BJ (cell line): ENCODE data around the gene GLIPR1L2. TPM values are rescaled to one million over a fixed set of nuclear protein-coding genes. Genes with fewer than 3 reads are reported as not detected.

Experiments
- CTCF ChIA-PET: fragments of 350-600 bp; formaldehyde crosslinking; extraction: SDS; loops from one replicate; lab custom pipeline; 2021; ENCODE audit warnings: antibody characterized with exemption, inconsistent platforms; lab: Yijun Ruan, JAX
- POLR2A ChIA-PET: fragments of 300-600 bp; sonication (Branson Sonifier 250); formaldehyde crosslinking; extraction: SDS; loops from one replicate; lab custom pipeline; 2021; ENCODE audit warnings: antibody characterized with exemption; lab: Charles Lee
- DNase-seq: peaks from one replicate; pipeline ENCODE4 v3.0.0-alpha.2; 2011; ENCODE audit warnings: low read depth
- H3K27me3 ChIP-seq: 2 replicates; pipeline ENCODE4 v1.6.0; 2011; ENCODE audit warnings: low read length; ENCODE audit not compliant: control insufficient read depth, insufficient read depth
- H3K36me3 ChIP-seq: 2 replicates; pipeline ENCODE4 v1.5.1; 2011; ENCODE audit warnings: low read length; ENCODE audit not compliant: control insufficient read depth, insufficient read depth
- H3K4me3 ChIP-seq: 2 replicates; pipeline ENCODE4 v1.5.1; 2011; ENCODE audit warnings: low read depth, mild to moderate bottlenecking, control low read depth, low read length
- CTCF ChIP-seq: IDR thresholded peaks from 2 replicates; pipeline ENCODE4 v1.5.1; 2011; ENCODE audit warnings: low read depth, mild to moderate bottlenecking, control low read depth, inconsistent platforms, low read length, moderate library complexity; ENCODE audit not compliant: insufficient read depth
- polyA plus RNA-seq: library from polyadenylated mRNA; depleted of rRNA; stranded (reverse); fragments of >200 nt; gene quantifications from 2 replicates; pipeline ENCODE4 v1.2.3, GENCODE V29; 2011

The GLIPR1L2 gene
- polyA plus RNA-seq, 1 experiment: 0.21 TPM

GRCh38 chr12:75350413-75350812, 40.5 kb upstream of the GLIPR1L2 start:
- ChIA-PET POLR2A (no interaction called here), CTCF (no interaction called here)
- no peak for TF ChIP-seq CTCF
- H3K4me3 ChIP-seq: no peak overlapping the region
- no peaks in the 10 kb centered on the region for H3K27me3 ChIP-seq
- H3K36me3 ChIP-seq: no peaks in the 10 kb centered on the region
- DNase-seq: no peak

GRCh38 chr12:75354011-75354410, 36.9 kb upstream of the GLIPR1L2 start:
- POLR2A ChIA-PET: no interaction called here
- no peak for TF ChIP-seq CTCF
- no peak for DNase-seq
- no peak overlapping the region for H3K4me3 ChIP-seq
- H3K27me3 ChIP-seq: no peaks in the 10 kb centered on the region
- H3K36me3 ChIP-seq: no peaks in the 10 kb centered on the region
- CTCF ChIA-PET: interaction anchor here (1.8 kb wide), 1 partner anchor 37 kb away, joined by 4 read pairs; the partner anchor contains the start of gene GLIPR1L2

- no peak overlapping the region for H3K4me3 ChIP-seq
- CTCF ChIA-PET: interaction anchor here (1.3 kb wide), 1 partner anchor 27 kb away, joined by 4 read pairs; the partner anchor contains the start of gene GLIPR1L1
- H3K36me3 ChIP-seq: no peaks in the 10 kb centered on the region
- DNase-seq: no peak
- no peaks in the 10 kb centered on the region for H3K27me3 ChIP-seq
- no peak for TF ChIP-seq CTCF
- POLR2A ChIA-PET: no interaction called here
Observed at GRCh38 chr12:75360920-75361319, 30.0 kb upstream of the GLIPR1L2 start.

- no peak for TF ChIP-seq CTCF
- POLR2A ChIA-PET: no interaction called here
- no peak overlapping the region for H3K4me3 ChIP-seq
- H3K27me3 ChIP-seq: no peaks in the 10 kb centered on the region
- DNase-seq: no peak
- CTCF ChIA-PET: interaction anchor here (1.3 kb wide), 1 partner anchor 27 kb away, joined by 4 read pairs; the partner anchor contains the start of gene GLIPR1L1
- H3K36me3 ChIP-seq: no peaks in the 10 kb centered on the region
Observed at GRCh38 chr12:75361408-75361807, 29.5 kb upstream of the GLIPR1L2 start.

- Histone ChIP-seq H3K4me3 (no peak overlapping the region), H3K27me3 (no peaks in the 10 kb centered on the region), H3K36me3 (no peaks in the 10 kb centered on the region)
- no peak for TF ChIP-seq CTCF
- ChIA-PET CTCF (interaction anchor here (0.7 kb wide), 1 partner anchor 20 kb away, joined by 3 read pairs; no protein-coding TSS in a partner anchor), POLR2A (no interaction called here)
- DNase-seq: peak; percentile 35
Observed at GRCh38 chr12:75364919-75365318, 26.0 kb upstream of the GLIPR1L2 start.
